HL-60 (cell line): ENCODE results near the gene EGFL7.

Source experiments
- CTCF ChIP-seq: IDR thresholded peaks from one replicate; pipeline ENCODE4 v1.5.1; 2011; ENCODE audit warnings: low read length, control low read depth, inconsistent platforms; ENCODE audit not compliant: insufficient read depth
- SPI1 ChIP-seq: IDR thresholded peaks from 2 replicates; pipeline ENCODE4 v1.6.1; 2012; ENCODE audit warnings: low read depth, mild to moderate bottlenecking, borderline replicate concordance

GRCh38 chr9:136645903-136646754 lies 16.6 kb upstream of the EGFL7 start:
- TF ChIP-seq CTCF, result no peak
- TF ChIP-seq SPI1, result no peak
